CD4-positive, alpha-beta T cell treated with Interleukin-15 for 4 hours (primary cell): ENCODE results near the gene GHR.
A peak's percentile ranks its signal among the peaks of the same experiment; 100 is the strongest.
"Not testable (repeated sequence)": the region's sequence is repeated elsewhere in the genome, so short reads cannot be mapped to it uniquely, and the experiment has no call there.

Source experiments
- DNase-seq: peaks from one replicate; pipeline ENCODE4 v3.0.0-alpha.2; 2020; ENCODE audit warnings: low spot score

Gene GHR

DNA sequence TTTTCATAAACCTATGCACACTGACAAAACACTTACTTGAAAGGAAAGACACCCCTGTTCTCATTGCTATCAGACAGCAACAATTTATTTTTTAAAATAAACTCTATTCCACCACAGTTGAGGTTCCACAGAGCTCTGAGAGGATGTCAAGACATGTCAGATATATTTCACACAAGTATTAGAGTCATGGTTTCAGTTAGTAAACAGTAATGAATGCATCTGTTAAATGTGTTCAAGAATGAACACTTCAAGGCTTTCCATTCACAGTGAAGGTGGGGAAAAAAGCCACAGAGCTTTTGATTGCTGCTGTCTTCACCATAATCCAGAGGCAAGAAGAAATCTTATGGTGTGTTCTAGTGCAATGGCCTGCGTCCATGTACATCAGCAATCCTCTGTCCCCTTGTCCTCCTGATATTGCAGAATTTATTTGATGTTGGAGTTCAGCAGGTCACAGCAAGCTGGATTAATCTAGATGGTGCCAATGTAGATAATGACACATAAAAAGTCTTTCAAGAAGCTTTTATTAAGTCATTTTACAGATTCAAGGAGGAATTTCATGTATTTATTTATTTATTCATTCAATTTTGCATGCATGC lies 146.8 kb downstream of the GHR start:
- no peak for DNase-seq

DNA sequence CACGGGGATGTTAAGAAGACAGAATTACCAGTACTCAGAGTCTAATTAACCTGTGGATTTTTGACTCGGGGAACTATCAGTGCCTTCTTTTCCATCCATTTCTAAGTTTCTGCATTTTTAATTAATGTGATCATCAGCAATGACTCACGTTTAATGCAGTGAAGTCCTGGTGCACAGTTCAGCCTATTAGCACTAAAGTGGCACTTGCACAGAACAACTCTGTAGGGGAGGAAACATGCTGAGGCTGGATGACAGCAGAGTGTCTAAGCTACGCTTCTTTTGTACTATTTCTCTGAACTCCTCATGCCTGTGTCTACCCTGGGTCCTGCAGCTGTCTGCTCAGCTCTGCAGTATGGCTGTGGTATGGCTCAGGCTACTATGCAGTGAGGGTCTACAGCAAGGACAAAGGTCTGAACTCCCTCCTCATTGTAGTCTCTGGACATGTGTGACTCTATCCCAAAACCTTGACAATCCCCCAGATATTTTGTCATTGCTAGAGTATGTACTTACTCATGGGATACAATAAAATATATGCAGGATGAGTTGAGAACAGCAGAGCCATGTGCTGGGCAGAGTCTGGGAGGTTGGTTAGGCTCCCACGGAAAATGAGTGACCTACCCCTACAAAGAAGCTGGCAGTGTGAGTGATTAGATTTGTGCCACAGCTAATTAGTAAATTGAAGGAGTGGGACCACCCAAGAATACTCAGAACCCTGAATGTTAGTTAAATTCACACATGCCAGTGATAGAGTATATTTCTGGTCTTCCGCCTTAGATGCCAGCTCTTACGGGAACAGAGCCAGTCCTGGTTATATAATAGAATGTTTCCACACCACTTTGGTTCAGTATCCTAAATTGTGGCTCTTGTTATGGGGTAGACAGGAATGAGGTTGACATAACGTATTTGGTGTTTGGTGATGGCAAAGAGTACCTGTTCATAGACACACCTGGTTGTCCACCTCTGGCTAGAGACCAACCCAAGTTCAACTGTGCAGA lies 148.0 kb downstream of the GHR start:
- no peak for DNase-seq

DNA sequence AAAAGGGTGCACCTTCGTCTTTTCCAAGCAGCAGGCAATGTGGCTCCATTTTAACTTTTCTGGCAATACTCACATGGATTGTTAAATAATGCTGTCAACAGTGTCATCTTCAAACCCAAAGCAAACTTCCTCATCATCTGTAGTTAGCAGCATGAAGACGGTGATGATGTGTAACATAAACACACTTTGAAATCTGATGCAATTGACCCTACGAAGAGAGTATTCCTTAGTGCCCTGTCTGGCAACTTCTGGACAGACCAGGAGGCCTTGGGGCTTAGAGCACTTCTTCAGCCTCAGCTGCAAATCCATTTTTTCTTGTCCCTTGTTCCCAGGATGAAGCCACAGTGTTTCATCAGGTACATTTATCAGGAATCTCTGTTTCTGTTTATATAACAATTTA lies 149.1 kb downstream of the GHR start:
- DNase-seq = no peak

- no peak for DNase-seq
Measured at GRCh38 chr5:42573386-42573785, 150.1 kb downstream of the GHR start.

- DNase-seq = not testable (repeated sequence)
Measured at GRCh38 chr5:42575914-42576313, 152.7 kb downstream of the GHR start.

- not testable (repeated sequence) for DNase-seq
Measured at GRCh38 chr5:42578901-42579300, 155.7 kb downstream of the GHR start.

GRCh38 chr5:42579320-42579719 lies 156.1 kb downstream of the GHR start:
- DNase-seq = no peak

- DNase-seq = no peak
Measured at GRCh38 chr5:42581845-42582244, 158.6 kb downstream of the GHR start.

GRCh38 chr5:42582723-42583122 lies 159.5 kb downstream of the GHR start:
- DNase-seq = no peak

GRCh38 chr5:42583322-42583721 lies 160.1 kb downstream of the GHR start:
- DNase-seq = peak; percentile 46

- DNase-seq = no peak
Measured at GRCh38 chr5:42586625-42587024, 163.4 kb downstream of the GHR start.

DNA sequence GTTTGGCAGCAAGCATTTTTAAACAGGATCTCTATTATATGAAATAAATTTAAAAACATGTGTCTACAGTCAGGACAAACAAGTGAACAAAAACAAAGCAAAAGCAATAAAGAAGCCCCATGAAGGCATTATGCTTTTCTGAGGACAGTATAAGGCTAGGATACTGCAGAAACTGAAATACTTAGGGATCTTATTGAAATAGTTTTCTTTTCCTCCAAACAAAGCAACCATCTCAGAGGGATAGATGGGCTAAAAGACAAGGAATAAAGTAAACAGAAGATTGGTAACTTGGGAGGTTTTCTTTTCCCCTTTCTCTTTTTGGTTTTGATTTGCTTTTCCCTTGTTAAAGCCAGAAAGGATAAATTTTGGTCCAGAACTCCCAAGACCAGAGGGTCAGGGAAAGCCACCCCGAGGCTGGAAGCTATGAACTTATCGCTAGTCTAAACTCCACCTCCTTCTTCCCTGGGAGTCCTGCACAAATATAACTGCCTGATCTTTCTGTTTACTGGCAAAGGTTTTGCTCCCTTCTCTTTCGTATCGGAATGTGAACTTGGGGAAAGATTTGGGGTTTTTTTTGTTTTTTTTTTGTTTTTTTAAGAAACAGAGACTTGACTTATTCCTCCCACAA lies 164.0 kb downstream of the GHR start:
- DNase-seq = no peak

DNA sequence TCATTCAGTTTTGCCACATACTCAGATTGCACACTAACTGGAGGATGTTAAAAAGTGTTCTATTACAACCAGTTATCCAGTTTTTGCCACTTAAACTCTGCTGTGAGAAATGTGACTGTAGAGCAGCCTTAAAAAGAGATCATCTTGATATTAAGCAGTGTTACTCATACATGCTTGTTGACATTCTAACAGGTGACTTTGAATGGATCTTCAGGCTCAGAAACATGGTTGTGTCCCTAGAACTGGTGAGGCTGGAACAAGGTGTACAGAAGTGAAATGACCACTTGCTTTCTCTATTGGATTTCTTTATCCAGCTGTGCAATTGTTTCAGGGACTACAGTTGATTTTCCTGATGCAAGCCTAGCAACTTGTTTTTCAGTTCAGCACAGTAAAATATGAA lies 167.3 kb downstream of the GHR start:
- DNase-seq = no peak

- DNase-seq = no peak
Measured at GRCh38 chr5:42591015-42591414, 167.8 kb downstream of the GHR start.

GRCh38 chr5:42592401-42593140 lies 169.3 kb downstream of the GHR start:
- DNase-seq = no peak

DNA sequence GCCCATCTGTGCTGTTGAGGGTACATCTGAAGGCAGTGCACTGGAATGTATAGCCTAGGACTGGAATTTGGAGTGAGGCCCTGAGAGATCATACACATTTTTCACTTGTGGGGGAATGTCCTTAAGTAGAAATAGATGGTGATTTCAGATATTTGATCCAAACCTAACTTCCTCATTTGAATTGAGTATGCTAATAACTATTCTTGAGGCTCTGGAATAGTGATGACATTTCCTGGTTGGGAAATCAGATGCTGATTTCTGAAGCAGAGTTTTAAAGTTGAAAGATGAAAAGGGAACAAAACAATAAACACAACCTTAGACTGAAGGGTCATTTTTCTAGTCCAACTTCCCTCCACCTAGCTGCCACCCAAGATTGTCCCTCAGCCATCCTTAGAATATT lies 170.4 kb downstream of the GHR start:
- no peak for DNase-seq

DNA sequence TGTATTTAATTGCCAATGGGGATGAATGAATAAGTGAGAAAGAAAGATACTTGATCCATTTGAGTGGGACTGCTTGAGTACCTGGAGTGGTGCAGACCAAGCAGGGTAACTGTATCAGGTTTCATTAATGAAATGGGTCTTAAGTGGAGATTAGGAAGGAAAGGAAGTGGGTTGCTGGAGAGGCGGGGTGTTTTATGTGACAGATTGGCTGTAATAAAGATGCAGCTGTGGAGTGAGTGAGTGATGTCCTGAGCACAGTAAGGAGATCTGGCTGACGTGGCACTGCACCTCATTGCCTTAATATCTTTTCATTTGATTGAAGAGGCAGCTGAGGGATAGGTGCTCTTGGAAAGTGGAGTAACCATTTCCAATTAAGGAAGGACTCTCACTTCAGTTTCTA lies 172.4 kb downstream of the GHR start:
- DNase-seq = no peak

DNA sequence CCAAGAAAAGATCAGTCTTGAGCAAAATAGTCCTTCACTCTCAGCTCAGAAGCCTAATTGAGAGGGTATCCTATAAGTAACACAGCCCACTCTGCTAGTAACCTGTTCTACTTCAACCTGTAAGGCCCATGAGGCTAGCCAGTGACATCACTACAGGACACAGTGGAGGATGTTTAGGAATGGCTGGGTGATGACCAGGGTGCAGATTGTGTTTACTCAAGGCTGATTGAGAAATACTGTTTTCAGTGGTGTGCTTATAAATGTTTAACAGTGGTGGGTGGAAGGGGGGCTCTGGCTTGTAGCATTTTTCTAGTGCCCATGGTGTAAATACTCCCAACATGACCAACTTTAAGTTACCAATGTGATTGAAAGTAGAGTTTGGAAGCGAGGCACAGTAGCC lies 173.6 kb downstream of the GHR start:
- DNase-seq = no peak

DNA sequence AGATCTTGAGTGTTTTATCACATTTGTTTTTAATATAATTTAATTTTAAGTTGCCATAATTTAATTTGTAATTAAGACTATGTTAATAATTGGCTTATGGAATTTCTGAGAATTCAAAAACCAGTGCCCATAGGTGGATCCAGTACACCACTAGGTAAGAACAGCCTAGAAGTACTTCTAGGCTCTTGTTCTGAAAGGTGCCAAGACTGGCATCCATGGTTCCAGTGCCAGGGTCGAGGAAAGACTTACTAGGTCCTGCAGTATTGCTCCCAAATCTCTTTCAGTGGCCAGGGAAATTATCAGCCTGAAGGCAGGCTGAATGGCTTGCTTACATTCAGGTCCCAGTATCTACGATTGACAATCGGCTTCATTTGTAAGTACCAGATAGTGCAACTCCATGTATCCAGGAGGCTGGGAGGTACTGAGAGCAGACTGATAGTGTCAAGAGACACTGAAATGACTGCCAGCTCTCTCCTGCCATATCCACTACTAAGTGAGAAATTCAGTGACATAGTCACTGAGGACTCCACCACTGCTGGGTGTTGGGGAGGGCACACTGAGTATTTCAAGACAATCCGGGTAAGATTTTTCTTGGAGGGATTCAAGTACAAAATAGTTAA lies 174.2 kb downstream of the GHR start:
- DNase-seq = no peak

- DNase-seq = no peak
Measured at GRCh38 chr5:42598311-42598710, 175.1 kb downstream of the GHR start.

- no peak for DNase-seq
Measured at GRCh38 chr5:42599106-42599505, 175.9 kb downstream of the GHR start.

DNA sequence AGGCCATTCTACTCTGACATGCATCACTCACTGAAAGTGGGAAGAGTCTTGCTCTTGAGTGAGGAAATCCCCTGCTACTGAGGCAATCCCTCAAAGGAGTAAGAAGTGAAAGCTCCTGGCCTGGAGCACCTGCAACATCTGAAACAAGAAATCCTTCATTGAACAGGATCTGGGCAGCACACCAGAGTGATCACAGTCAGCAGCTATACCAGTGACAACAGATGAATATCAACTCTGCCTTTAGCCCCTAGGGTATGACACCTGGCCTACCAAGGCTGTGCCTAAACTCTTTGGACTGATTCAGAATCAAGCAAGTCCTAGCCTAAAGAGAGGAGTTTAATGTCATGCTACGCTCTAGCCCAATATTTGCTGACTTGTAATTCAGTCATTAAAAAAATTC lies 177.2 kb downstream of the GHR start:
- DNase-seq = no peak
